Stimulated activated CD8-positive, alpha-beta memory T cell treated with anti-CD3 and anti-CD28 coated beads, Interleukin-12 subunit alpha, Interleukin-12 subunit beta, amount 100 ng/mL, for 4 hours (primary cell): ENCODE data around the gene PLA2G2A.
"Not testable (repeated sequence)": the region's sequence is repeated elsewhere in the genome, so short reads cannot be mapped to it uniquely, and the experiment has no call there.

Experiments used
- DNase-seq: peaks from one replicate; pipeline ENCODE4 v3.0.0-alpha.2; 2020; ENCODE audit warnings: low read depth

The PLA2G2A gene, protein sequence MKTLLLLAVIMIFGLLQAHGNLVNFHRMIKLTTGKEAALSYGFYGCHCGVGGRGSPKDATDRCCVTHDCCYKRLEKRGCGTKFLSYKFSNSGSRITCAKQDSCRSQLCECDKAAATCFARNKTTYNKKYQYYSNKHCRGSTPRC

DNA sequence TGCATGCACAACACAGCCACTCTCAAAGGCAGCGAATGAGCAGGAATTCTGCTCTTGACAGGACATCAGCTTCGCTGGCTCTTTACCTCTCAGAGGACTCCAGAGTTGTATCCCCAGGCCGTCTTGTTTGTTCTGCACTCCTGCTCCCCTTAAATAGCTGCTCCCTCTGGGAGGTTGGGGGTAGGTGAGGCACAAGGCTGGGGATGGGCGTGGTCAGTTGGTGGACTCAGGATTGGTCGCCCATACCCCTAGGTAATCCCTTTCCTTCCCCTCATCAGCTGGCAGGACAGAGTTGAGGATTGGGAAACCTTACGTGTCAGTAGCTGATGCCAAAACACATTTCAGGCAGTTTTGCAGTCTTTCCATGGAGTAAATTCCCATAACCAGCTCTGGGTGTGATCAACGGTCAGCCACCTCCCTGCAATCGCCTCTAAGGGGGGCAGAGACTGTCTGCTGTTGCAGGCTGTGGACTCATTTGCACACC is at the start of gene PLA2G2A:
Gene PLA2G2A, minus strand, starts transcription at position 125 of the 484 bp plus-strand sequence. CDS start 845 bp downstream, outside the sequence.
- DNase-seq: no peak

DNA sequence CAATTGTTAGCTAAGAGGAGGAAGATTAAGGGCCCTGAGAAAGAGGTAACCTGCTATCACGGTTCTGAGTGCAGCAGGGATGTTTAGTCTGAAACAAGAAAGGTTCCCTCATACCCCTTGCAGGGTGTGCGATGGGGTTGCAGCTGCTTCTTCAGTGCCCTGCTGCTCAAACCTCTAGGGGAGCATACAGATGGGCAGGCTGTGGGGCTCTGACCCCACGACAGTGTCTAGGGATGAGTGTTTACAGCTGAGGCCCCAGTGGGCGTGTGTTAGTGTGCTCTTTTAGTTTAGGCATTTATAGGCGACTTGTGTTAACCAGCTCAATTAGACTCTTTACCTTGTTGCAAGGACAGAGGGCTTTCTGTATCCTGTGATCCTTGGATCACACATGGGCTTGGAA is 49.3 kb upstream of the PLA2G2A start:
- no peak for DNase-seq

DNA sequence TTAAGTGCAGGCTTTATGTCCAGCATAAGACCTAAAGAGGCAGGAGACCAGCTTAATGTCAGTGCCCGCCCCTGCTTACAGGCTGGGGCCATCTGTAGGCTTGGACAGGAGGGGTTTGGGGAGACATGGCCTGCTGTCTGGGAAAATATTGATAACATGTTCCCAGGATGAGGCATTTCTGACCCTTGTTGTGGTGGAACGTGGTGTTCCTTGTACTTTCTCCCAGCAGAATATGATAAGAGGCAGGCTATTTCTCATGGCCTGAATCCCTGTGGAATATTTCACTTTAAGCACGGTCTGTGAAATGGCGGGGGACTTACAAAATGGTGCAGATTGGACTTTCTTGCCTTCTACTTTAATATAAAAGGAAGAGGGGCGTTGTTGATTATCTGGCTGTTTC is 48.7 kb upstream of the PLA2G2A start:
- DNase-seq: no peak

DNA sequence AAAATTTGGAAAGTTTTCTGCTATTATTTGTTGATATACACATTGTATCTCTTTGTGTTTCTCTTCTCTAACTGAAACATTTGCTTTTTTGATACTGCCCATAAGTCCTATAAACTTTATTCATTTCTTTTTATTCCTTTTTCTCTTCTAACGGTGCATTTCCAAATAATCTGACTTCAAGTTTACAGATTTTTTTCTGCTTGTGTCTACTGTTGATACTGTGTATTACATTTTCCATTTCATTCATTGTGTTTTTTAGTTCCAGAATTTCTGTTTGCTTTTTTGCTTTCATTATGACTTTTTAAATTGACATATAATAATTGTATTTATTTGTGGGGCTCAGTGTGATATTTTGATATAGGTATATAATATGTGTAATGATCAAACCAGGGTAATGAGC is 38.3 kb upstream of the PLA2G2A start:
- DNase-seq: no peak

DNA sequence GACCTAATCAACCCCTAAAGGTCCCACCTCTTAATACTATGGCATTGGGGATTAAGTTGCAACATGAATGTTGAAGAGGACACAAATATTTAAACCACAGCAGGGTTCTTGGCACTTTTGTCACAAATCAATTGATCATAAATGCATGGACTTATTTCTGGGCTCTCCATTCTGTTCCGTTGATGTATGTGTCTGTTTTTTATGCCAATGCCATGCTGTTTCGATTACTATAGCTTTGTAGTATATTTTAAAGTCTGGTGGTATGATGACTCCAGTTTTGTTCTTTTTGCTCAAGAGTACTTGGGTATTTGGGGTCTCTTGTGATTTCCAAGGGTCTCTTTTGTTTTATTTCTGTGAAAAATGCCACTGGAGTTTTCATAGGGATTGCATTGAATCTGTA is 34.7 kb upstream of the PLA2G2A start:
- no peak for DNase-seq

DNA sequence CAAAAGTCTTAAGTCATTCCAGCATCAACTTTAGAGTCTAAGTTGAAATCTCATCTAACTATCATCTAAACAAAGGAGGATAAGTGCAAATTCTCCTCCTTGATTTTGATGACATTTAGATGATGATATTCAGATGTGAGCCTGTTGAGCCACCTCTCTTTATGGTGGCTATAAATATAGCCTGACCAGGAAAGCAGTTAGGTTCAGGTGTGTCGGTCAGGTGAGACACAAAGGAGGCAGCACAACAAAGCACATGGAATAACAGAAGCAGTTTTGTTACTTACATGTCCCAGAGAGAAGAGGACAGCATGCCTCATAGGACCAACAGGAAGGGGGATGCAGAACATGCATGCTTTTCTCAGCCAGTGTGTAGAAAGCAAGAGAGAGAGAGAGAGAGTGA is 30.6 kb upstream of the PLA2G2A start:
- DNase-seq: no peak

DNA sequence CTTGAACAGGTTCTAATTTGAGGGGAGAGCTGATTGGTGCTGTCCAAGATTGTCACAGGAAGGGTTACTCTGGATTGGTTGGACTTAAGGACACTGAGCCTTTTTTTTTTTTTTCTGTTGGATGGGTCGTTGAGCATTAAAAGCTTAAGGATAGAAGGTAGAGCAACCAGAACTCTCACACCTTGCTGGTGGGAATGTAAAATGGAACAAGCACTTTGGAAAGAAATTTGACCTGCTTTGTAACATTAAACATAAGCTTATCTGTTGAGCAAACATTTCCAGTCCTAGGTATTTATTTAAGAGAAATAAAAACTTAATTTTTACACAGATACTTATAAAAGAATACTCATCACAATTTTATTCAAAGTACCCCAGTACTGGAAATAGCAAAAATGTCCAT is 29.8 kb upstream of the PLA2G2A start:
- DNase-seq: no peak

DNA sequence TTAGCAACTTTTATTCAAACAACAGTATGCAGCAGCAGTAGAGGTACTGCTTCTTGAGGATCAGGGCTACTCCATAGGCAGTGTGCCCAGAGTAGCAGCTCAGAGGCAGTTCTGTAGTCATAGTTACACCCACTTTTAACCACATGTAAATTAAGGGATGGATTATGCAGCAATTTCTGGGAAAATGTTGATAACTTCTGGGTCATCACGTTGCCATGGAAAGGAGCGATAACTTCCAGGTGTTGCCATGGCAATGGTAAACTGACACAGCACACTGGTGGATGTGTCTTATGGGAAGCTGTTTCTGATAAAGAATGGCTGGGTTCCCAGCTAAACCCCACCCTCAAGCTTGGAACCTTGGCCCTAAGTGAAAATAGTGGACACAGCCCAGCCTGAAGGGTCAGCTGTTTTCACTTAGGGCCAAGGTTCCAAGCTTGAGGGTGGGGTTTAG is 29.0 kb upstream of the PLA2G2A start:
- no peak for DNase-seq

DNA sequence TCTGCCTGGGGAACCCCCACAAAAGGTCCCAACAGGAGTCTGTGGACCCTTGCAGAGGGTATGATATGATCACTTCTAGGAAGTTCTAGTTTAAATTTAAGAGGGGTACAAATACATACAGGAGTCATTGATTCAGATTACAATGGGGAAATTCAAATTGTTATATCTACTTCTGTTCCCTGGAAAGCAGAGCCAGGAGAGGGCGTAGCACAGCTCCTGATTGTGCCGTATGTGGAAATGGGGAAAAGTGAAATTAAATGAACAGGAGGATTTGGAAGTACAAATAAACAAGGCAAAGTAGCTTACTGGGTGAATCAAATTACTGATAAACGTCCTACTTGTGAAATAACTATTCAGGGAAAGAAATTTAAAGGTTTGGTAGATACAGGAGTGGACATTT is 19.4 kb upstream of the PLA2G2A start:
- DNase-seq: not testable (repeated sequence)

DNA sequence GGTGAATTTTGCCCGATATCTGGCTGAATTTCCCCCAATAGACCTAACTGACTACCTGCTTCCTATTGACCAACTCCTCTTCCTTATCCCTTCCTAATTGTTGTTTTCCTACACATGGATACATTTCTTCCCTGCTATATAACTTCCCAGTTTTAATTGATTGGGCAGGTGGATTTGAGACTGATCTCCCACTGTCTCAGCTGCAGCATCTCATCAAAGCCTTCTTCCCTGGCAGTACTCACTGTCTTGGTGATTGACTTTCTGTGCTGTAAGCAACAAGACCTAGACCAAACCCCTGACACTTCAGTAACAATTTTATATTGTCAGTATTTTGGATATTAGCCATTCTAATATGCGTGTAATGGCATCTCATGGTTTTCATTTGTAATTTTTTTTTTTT is 11.3 kb upstream of the PLA2G2A start:
- DNase-seq: no peak

DNA sequence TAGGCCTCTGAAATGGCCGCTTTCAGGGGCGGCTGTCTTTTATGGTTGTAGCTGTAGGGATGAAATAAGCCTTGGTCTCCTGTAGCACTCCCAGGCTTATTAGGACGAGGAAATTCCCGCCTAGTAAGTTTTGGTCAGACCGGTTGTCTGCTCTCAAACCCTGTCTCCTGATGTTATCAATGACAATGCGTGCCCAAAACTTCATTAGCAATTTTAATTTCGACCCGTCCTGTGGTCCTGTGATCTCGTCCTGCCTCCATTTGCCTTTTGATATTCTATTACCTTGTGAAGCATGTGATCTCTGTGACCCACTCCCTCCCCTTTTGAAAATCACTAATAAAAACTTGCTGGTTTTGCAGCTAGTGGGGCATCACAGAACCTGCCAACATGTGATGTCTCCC is 10.8 kb upstream of the PLA2G2A start:
- DNase-seq: not testable (repeated sequence)

DNA sequence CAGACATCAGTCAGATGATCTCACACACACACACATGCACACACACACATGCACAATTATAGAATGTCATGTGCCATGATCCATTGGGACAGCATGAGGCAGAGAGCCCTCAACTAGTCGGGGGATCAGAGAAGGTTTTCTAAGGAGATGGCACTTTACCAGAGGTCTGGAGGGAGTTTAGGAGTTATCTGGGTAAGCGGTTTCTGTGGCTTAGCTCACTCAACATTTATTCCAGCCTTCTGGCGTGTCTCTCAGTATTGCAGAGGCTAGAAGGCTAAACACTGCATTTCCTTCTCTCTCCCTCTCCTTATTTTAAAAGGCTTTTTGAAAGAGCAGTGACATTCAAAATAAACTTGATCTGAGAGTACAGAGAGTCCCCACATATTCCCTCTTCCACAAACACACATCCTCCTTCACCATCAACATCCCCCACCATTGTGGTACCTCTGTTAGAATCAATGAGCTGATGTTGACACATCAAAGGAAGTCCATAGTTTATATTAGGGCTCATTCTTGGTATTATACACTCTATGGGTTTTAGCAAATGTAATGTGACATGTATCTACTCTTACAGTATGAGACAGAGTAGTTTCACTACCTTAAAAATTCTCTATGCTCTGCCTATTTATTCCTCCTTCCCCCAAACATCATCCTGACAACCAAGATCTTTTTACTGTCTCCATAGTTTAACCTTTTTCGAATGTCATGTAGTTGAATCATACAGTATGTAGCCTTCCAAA is 9.0 kb upstream of the PLA2G2A start:
- DNase-seq: no peak

DNA sequence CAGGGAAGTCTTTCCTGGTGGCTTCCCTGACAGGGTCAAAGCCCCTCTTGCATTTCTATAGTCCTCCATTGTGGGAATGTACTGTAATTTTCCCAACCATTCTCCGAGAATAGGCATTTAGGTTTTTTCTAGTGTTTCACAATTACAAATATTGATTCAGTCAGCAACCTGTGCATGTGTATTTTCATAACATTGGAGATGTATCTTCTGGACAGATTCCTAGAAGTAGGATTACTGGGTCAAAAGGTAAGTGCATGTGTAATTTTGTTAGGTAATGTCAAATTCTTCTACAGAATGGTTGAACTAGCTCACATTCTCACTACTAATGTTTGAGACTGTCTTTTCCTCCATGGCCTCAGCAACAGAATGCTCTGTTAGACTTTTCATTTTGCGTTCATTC is 8.3 kb upstream of the PLA2G2A start:
- no peak for DNase-seq

DNA sequence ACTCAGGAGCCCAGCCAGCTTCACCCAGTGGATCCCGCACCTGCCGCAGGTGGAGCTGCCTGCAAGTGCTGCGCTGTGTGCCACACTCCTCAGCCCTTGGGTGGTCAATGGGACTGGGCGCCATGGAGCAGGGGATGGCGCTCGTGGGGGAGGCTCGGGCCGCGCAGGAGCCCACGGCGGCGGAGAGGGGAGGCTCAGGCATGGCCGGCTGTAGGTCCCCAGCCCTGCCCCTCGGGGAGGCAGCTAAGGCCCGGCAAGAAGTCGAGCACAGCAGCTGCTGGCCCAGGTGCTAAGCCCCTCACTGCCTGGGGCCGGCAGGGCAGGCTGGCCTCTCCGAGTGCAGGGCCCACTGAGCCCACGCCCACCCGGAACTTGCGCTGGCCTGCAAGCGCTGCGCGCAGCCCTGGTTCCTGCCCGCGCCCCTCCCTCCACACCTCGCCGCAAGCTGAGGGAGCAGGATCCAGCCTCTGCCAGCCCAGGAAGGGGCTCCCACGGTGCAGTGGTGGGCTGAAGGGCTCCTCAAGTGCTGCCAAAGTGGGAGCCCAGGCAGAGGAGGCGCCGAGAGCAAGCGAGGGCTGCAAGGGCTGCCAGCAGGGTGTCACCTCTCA is 5.1 kb upstream of the PLA2G2A start:
- not testable (repeated sequence) for DNase-seq

DNA sequence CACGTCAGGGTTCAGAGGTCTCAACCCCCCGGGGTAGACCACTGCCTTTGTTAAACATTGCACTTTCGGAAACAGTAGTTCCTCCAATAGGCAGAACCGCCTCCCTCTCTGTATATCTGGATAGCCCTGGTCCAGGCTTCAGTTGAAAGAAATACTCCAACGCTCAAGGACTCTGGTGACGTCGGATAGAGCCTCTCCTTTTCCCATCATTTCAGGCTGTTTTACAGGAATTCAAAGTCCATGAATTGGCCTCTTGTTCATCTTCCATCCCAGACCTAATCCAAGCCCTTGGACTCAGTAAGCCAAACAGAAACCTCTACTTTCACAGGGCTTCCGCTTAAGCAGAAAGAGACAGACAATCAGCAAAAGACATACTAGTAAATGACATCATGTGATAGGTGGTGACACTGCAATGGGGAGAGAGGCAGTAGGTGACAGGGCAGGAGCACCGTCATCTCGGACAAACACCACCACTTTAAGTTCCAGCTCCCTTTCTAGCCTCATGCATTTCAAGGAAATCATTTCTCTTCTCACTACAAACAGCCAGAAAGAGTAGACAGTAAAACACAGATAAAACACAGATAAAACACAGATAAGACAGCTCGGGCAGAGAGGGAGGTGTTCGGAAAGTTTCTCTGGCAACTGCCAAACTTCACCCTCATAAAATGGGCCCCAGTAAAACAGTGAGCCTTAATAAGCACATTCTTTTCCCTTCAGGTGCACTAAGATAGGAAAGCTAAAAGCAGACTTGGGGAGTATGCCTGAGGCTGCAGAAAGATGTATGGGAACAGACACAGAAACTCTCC is 2.3 kb upstream of the PLA2G2A start:
- DNase-seq: no peak

DNA sequence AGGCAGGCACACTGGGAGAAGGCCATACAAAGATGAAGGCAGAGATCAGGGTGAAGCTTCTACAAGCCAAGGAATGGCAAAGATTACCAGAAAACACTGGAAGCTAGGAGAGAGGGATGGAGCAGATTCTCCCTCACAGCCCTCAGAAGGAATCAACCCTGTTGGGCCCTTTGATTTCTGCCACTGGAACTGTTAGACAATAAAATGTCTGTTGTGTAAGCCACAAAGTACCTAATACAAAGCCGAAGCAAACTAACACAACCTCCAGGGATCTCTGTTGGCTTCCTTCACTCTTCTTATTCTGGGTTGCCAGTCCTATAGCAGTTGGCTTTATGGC is 1.7 kb upstream of the PLA2G2A start:
- no peak for DNase-seq

DNA sequence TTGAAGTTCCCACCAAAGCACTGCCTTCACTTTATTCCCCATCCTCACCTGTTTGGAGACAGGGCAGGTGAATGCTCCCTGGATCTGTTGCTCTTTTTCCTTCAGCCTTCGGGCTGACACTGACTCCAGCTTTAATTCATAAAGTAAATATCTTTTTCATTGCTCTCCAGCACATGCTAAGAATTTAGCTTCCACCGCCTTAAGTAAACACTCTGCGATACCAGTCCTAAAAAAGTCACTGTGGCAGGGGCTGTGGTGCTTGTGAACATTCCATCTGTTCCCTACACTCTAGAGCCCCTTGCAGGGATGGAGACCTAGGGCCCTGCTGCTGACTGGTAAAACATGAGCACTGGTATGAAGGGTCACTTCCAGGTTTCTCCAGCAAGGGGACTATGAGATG is 896 bp upstream of the PLA2G2A start:
- DNase-seq: no peak

DNA sequence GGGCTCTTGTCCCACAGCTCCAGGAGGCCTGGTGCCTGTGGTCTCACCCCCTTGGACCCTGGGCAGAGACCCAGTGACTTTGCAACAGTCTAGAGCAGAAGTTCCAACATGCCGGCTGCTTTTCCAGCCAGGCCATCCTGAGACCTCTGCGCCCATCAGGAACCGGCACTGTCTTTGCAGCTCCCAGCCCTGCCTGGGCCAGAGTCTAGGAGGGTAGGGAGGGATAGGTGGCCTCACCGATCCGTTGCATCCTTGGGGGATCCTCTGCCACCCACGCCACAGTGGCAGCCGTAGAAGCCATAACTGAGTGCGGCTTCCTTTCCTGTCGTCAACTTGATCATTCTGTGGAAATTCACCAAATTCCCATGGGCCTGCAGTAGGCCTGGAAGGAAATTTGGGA is 1.3 kb downstream of the PLA2G2A start:
- no peak for DNase-seq

DNA sequence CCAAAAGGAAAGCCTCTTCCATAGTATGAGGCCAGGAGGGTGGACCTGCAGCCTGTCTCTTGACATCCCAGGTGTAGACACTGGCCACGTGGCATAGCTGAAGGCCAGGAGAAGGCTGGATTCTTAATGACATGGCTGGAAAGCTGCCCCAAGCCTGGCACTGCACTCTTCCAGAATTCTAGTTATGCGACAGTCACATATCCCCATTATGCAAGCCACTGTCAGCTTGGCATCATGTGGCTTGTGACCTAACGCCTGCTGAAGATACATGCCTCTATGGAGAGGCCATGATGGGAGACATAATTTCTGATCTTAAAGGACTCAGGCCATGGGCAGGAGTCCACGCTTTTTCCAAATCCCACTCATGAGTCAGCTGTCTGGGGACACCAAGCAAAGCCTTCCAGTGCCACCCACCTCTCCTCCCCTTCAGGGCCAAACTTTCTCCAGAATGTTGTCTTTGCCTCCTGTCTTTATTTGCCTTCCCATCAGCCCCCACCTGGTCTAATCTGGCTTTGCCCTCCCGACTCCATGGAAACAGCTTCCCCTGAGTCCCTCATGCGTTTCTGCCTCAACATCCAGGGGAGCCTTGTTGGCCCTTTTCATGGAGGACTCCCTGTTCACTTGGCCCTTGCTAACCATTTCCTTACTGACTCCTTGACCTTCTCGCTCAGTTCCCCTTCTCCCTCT is 3.0 kb downstream of the PLA2G2A start:
- no peak for DNase-seq

DNA sequence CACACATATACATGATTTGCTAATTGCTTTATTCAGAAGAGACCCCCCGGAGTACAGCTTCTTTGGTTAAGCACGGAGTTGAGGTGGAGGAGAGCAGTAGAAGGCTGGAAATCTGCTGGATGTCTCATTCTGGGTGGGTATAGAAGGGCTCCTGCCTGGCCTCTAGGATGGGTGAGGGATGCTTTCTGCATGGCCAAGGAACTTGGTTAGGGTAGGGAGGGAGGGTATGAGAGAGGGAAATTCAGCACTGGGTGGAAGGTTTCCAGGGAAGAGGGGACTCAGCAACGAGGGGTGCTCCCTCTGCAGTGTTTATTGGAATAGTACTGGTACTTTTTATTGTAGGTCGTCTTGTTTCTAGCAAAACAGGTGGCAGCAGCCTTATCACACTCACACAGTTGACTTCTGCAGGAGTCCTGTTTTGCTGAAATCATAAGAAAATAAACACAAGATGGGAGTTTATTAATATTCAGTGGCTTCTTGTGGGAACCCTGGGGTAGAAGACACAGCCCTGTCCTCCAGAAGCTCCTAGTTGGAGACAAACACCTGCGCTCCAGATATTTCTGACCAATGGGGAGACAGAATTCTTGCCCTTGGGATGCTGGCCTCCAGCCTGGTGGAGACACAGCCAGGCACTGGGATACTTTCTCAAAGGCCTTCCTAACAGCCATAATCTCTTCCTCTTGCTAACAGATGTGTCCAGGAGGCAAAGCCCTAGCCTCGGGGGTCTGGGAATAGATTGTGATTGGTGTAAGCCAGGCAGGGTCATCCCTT is 3.8 kb downstream of the PLA2G2A start:
- DNase-seq: no peak

DNA sequence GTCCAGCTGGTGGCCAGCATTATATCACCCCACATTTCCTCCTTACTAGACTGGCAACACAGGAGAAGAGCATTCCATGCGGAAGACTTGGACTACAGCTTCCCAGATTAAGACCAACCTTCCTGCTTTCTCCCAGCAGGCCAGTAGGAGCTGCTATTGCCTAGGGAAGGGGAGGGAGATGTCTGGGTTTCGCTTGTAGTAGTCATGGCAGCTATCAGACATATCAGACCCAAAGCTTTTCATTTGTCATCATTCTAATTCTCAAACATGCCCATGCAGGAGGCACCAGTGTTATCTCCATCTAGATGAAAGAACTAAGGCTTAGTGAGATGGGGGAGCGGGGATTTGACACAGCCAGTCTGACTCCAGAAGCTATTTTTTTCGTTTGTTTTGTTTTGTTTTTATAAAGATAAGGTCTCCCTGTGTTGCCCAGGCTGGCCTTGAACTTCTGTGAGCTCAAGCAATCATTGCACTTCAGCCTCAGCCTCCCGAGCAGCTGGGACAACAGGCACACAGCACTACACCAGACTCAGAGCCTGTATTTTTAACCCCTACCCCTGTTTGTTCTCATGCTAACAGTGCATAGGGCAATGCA is 4.5 kb downstream of the PLA2G2A start:
- DNase-seq: no peak
